Measurements from ENCODE around the gene ZNF443.

DNA sequence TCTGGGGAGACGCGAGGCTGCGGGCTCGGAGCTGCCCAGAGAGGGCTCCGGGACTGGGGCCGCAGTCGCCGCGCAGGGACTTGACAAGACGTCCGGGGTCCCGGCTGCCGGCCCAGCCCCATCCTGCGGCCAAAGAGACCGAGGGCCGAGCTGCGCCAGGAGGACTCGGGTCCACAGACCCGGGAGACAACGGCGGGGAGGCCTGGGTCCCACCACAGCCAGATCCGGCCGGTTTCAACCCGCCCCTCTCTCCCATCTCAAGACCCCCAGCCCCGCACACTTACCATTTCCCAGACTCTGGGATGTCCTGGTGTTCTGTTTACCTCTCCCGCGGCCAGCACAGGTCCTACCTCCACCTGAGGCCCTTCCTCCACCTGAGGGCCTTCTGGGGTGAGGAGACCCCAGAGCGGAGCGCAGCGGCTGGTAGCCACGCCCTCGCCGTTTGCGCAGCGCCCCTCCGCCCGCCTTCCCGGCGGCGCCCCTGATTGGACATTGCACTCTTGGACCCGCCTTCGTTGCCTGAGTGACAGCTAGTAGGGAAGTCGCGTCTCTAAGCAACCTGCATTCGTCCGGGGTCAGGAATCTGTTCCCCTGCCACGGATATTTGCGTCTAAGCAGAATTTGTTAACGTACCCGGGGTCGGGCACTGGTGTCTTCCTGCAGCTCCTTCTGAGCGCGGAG lies 43.7 kb upstream of the ZNF443 start, which contains the start of gene ZNF709:
- TF ChIP-seq POLR2A (IDR thresholded peaks at IDR 0.05; ENCODE audit: low read length) (no peak), GATA1 (IDR thresholded peaks at IDR 0.05; ENCODE audit: low read depth, low read length) (no peak)

Measured in erythroblast (primary cell).